Small intestine (tissue), 7 donors: ENCODE data around the gene C1QL4. TPM values are rescaled to one million over a fixed set of nuclear protein-coding genes. Genes with fewer than 3 reads are reported as not detected.
"Not testable (repeated sequence)": the region's sequence is repeated elsewhere in the genome, so short reads cannot be mapped to it uniquely, and the experiment has no call there.

Experiments
- DNase-seq, 2 donors: peaks; one replicate each; pipeline versions ENCODE4 v3.0.0 to v3.0.0-alpha.2; 2013
- FAIRE-seq: peaks from 2 replicates; lab custom pipeline; 2012; peaks lifted over from hg19 to GRCh38; lab: Jason Lieb, UNC
- H3K27ac ChIP-seq, 3 donors: one replicate each; pipeline ENCODE4 v1.5.1; 2013; ENCODE audit warnings: low read length in 2 of 3, mild to moderate bottlenecking in 2 of 3, control low read depth in 1 of 3, inconsistent platforms in 1 of 3, low read depth in 1 of 3, moderate library complexity in 1 of 3
- H3K27me3 ChIP-seq, 3 donors: one replicate each; pipeline ENCODE4 v1.6.1; 2013; ENCODE audit warnings: low read length in 3 of 3, inconsistent platforms in 1 of 3; ENCODE audit not compliant: control insufficient read depth in 3 of 3, insufficient read depth in 3 of 3
- H3K36me3 ChIP-seq, 3 donors: one replicate each; pipeline ENCODE4 v1.6.1; 2013; ENCODE audit warnings: low read length in 3 of 3, inconsistent platforms in 1 of 3, low read depth in 1 of 3, mild to moderate bottlenecking in 1 of 3, moderate library complexity in 1 of 3; ENCODE audit not compliant: control insufficient read depth in 3 of 3, insufficient read depth in 2 of 3
- H3K4me1 ChIP-seq, 3 donors: one replicate each; pipeline ENCODE4 v1.6.1; 2013; ENCODE audit warnings: low read length in 2 of 3, inconsistent platforms in 1 of 3, low read depth in 1 of 3, mild to moderate bottlenecking in 1 of 3, moderate library complexity in 1 of 3; ENCODE audit not compliant: control insufficient read depth in 3 of 3, insufficient read depth in 2 of 3
- H3K4me3 ChIP-seq, 3 donors: one replicate each; pipeline ENCODE4 v1.5.1; 2013; ENCODE audit warnings: low read length in 3 of 3, control low read depth in 1 of 3, inconsistent platforms in 1 of 3, low read depth in 1 of 3, mild to moderate bottlenecking in 1 of 3, moderate library complexity in 1 of 3
- H3K9me3 ChIP-seq, 2 donors: one replicate each; pipeline ENCODE4 v1.6.1; 2013; ENCODE audit warnings: low read depth in 1 of 2, low read length in 1 of 2; ENCODE audit not compliant: control insufficient read depth in 2 of 2, insufficient read depth in 1 of 2
- WGBS, 3 donors: extraction: QIAGEN DNeasy Blood & Tissue Kit; methylation state at CpG; one replicate each; pipeline ENCODE4 v1.1.7; 2013; 5-methylcytosine and 5-hydroxymethylcytosine counted together
- polyA plus RNA-seq, 4 donors: library from polyadenylated mRNA; stranded (reverse) in 3 of 4; unstranded in 1 of 4; fragments of 200-250 nt in 3 of 4; fragments of 120-200 nt in 1 of 4; gene quantifications; one replicate each; pipeline versions ENCODE4 v1.2.1 to v1.2.3, GENCODE V29; 2013
- donor health status: healthy with polysubstance abuse.
- donor health status: control.
- donor health status: control.
- donor health status: Bipolar disorder and iron deficiency.
- donor health status: healthy.

The C1QL4 gene
- polyA plus RNA-seq, 4 donors: 0.07 to 0.12 TPM; not detected in 2

DNA sequence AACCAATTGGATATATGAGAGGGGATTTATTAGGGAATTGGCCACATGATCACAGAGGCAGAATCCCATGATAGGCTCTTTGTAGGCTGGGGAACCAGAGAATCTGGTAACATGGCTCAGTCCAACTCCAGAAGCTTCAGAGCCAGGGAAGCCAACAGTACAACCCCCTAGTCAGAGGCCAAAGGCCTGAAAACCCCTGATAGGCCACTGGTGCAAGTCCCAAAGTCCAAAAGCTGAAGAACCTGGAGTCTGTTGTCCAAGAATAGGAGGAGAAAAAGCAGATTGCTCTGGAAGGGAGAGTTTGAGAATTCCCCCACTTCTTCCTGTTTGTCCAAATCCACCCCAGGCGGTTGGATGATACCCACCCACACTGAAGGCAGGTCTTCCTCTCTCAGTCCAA, 22.2 kb downstream of the C1QL4 start:
- 65 to 80% (median 74%) methylated on average over 1 of the region's 1 CpG for WGBS, 3 donors
- no peak for FAIRE-seq

DNA sequence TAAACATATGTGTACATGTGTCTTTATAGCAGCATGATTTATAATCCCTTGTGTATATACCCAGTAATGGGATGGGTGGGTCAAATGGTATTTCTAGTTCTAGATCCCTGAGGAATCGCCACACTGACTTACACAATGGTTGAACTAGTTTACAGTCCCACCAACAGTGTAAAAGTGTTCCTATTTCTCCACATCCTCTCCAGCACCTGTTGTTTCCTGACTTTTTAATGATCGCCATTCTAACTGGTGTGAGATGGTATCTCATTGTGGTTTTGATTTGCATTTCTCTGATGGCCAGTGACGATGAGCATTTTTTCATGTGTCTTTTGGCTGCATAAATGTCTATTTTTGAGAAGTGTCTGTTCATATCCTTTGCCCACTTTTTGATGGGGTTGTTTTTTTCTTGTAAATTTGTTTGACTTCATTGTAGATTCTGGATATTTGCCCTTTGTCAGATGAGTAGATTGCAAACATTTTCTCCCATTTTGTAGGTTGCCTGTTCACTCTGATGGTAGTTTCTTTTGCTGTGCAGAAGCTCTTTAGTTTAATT, 26.5 kb downstream of the C1QL4 start:
- not testable (repeated sequence) for H3K27me3 ChIP-seq, FAIRE-seq

More for the DNA sequence above, 22.2 kb downstream of the C1QL4 start:
- DNase-seq: peak; percentile 37 to 84
- Histone ChIP-seq H3K9me3 (no peaks in the 10 kb centered on the region), H3K27me3 (no peaks in the 10 kb centered on the region), H3K27ac (peak overlapping the region in 2 of 3 donors; percentile 62 to 68), H3K4me1 (peaks cover 0 to 10% (median 0%) of the 10 kb centered on the region in 3 donors), H3K4me3 (no peak overlapping the region), H3K36me3 (no peaks in the 10 kb centered on the region)

DNA sequence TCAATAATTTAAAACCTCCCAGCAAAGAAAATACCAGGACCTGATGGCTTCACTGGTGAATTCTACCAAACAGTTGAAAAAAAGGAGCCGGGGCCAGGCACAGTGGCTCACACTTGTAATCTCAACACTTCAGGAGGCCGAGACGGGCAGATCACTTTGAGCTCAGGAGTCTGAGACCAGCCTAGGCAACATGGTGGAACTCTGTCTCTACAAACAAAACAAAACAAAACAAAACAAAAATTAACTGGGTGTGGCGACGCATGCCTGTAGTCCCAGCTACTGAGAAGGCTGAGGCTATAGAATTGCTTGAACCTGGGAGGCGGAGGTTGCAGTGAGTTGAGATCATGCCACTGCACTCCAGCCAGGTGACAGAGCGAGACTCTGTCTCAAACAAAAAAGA, 27.6 kb downstream of the C1QL4 start:
- no peaks in the 10 kb centered on the region for H3K9me3 ChIP-seq
- DNase-seq (no peak), FAIRE-seq (no peak)
- WGBS, 3 donors: 86 to 91% (median 87%) methylated on average over 7 of the region's 7 CpGs
- H3K27ac ChIP-seq: no peak overlapping the region
- H3K27me3 ChIP-seq: peaks cover 0 to 10% (median 0%) of the 10 kb centered on the region in 3 donors
- no peaks in the 10 kb centered on the region for H3K36me3 ChIP-seq
- no peak overlapping the region for H3K4me3 ChIP-seq
- H3K4me1 ChIP-seq: no peaks in the 10 kb centered on the region

More for the DNA sequence above, 26.5 kb downstream of the C1QL4 start:
- H3K4me3 ChIP-seq, H3K9me3 ChIP-seq, DNase-seq, H3K36me3 ChIP-seq, H3K27ac ChIP-seq: not testable (repeated sequence)
- H3K4me1 ChIP-seq: peaks cover 0 to 10% (median 0%) of the 10 kb centered on the region in 3 donors
- WGBS, 3 donors: 49 to 70% (median 65%) methylated on average over 2 of the region's 3 CpGs

DNA sequence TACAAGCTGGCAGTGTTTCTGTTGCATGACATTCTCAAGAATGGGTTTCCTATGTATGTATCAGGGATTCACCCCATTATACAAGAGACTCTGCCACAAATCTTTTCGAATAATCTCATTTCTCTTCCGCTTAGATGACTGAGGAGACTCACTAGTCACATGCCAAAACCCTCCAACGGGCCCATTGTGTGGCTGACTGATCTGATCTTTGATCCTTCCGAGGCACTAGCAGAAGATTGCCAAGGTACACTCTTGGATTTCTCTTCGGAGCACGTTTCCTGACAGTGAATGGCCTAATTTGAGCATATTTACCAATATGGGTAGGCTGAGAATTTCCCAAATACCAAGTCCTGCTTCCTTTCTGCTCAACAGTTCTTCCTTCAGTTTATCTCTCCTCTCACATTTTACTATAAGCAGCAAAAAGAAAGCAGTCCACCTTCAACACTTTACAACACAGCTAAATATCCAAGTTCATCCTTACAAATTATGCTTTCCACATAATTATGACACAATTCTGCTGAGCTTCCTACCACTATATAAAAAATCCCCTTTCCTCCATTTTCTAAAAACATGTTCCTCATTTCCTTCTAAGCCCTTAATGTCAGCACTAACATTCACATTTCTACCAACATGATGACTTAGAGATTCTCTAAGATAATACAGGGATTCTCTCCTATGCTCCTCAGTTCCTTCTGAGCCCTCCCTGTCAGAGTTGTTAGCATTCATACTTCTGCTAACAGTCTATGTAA, 31.1 kb downstream of the C1QL4 start:
- no peaks in the 10 kb centered on the region for H3K9me3 ChIP-seq
- FAIRE-seq (no peak), DNase-seq (peak in 1 of 2 donors; percentile 45)
- no peaks in the 10 kb centered on the region for H3K36me3 ChIP-seq
- no peaks in the 10 kb centered on the region for H3K4me1 ChIP-seq
- no peak overlapping the region for H3K4me3 ChIP-seq
- H3K27ac ChIP-seq: no peak overlapping the region
- peaks cover 0 to 24% (median 0%) of the 10 kb centered on the region in 3 donors for H3K27me3 ChIP-seq
- 34 to 59% (median 39%) methylated on average over 6 of the region's 6 CpGs for WGBS, 3 donors

DNA sequence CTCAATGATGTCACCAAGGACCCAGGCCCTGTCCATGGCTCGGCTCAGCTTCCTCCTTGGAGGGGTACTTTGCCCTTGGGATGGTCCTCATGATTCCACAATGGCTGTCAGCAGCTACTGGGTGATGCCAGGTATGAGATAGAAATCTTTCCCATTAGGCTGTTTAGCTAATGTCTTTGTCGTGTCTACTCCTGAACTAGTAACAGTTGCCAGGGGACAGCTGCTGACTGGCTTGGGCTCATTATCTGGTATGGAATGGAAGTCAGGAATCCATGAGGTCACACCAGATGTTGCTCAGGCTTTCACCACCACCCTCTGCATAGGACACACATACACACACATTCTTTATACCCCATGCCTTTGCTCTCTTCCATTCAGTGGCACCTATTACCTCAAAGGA, 32.8 kb downstream of the C1QL4 start:
- H3K36me3 ChIP-seq: no peaks in the 10 kb centered on the region
- no peak overlapping the region for H3K4me3 ChIP-seq
- H3K27me3 ChIP-seq: peaks cover 0 to 29% (median 0%) of the 10 kb centered on the region in 3 donors
- no peak overlapping the region for H3K27ac ChIP-seq
- H3K9me3 ChIP-seq: no peaks in the 10 kb centered on the region
- FAIRE-seq: no peak
- 35 to 73% (median 63%) methylated on average over 2 of the region's 2 CpGs for WGBS, 3 donors
- no peaks in the 10 kb centered on the region for H3K4me1 ChIP-seq
- DNase-seq: no peak

DNA sequence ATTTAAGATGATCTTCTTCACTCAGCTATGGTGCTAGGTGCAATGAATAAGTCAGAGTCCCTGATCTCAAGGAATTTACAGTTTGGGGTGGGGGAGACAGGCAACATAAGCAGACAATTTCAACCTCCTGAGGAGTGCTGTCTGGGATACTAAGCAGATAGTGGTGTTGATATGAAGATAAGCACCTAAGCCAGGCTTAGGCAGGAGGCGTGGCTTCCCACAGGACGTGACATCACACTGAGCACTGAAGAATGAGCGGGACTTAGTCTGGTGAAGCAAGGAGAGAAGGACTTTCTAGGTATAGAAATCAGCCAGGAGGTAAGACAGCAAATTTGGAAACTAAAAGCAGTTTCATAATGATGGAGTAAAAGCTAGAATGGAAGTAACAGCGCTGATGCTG, 35.2 kb downstream of the C1QL4 start:
- no peaks in the 10 kb centered on the region for H3K9me3 ChIP-seq

DNA sequence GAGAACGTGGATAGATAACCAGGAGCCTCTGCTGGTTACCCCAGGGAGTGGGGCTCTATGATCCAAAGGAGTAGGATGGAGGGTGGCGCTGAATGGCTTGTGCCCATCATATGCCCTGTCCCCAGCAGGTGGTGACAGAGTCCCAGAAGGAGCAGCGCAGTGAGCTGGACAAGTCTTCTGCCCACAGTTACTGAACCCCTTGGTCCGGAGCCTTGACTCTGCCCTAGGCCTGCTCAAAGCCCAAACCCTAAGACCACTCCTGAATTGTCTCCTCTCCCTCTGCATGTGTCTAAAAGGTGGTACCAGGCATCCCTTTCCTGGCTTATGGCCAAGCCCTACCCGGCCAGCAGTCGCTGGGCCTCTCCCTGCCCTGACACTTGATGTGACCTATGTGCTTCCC, 38.8 kb downstream of the C1QL4 start:
- Histone ChIP-seq H3K36me3 (no peaks in the 10 kb centered on the region), H3K4me1 (peaks cover 1 to 13% (median 7%) of the 10 kb centered on the region in 3 donors), H3K27me3 (peaks cover 9 to 70% (median 26%) of the 10 kb centered on the region in 3 donors), H3K9me3 (no peaks in the 10 kb centered on the region), H3K4me3 (no peak overlapping the region), H3K27ac (no peak overlapping the region)
- peak in 1 of 2 donors; percentile 46 for DNase-seq
- 28 to 41% (median 35%) methylated on average over 6 of the region's 6 CpGs for WGBS, 3 donors
- no peak for FAIRE-seq

More for the DNA sequence above, 35.2 kb downstream of the C1QL4 start:
- H3K4me1 ChIP-seq: peaks cover 1 to 6% (median 5%) of the 10 kb centered on the region in 3 donors
- no peak for DNase-seq
- WGBS, 3 donors: 52 to 56% (median 54%) methylated on average over 4 of the region's 4 CpGs
- H3K27ac ChIP-seq: no peak overlapping the region
- no peaks in the 10 kb centered on the region for H3K36me3 ChIP-seq
- H3K27me3 ChIP-seq: peaks cover 0 to 47% (median 14%) of the 10 kb centered on the region in 3 donors
- no peak overlapping the region for H3K4me3 ChIP-seq
- no peak for FAIRE-seq

DNA sequence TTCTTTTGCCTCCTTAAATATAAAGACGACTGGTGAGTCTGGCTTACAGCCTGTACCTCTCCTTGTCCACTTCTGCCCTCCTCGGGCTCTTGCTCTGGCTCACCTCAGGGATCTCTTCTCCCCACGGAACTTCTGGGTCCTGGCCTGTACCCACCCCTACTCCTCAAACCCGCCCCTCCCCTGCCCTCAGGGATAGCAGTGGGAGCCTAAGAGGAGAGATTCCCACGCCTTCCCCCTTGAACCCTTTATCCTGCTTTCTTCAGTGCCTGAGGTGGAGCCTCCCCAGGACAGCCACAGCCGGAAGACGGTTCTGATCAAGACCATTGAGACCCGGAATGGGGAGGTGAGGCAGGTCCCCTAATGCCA, 39.3 kb downstream of the C1QL4 start:
- no peaks in the 10 kb centered on the region for H3K36me3 ChIP-seq
- WGBS, 3 donors: 18 to 19% (median 19%) methylated on average over 8 of the region's 8 CpGs
- FAIRE-seq (no peak), DNase-seq (no peak)
- H3K4me3 ChIP-seq: no peak overlapping the region
- H3K9me3 ChIP-seq: no peaks in the 10 kb centered on the region
- peaks cover 9 to 74% (median 26%) of the 10 kb centered on the region in 3 donors for H3K27me3 ChIP-seq
- no peak overlapping the region for H3K27ac ChIP-seq
- peaks cover 1 to 13% (median 7%) of the 10 kb centered on the region in 3 donors for H3K4me1 ChIP-seq
